Activated T-cell treated with anti-CD3 and anti-CD28 coated beads, Interleukin-2, amount 50 U/mL, for 4 hours (primary cell): Measurements from ENCODE around the gene PLEKHA6. TPM values are rescaled to one million over a fixed set of nuclear protein-coding genes. Genes with fewer than 3 reads are reported as not detected.

Experiments used
- ATAC-seq, 2 donors: fragments of 200-7000 bp; cut with Tn5 transposase; one replicate each; pipeline ENCODE4 v1.10.0; 2021
- DNase-seq: peaks from one replicate; pipeline ENCODE4 v3.0.0-alpha.2; 2020
- H3K27me3 Mint-ChIP-seq: one replicate; pipeline ENCODE4 v1.8.0; 2021; ENCODE audit warnings: low read depth, mixed read lengths
- H3K36me3 Mint-ChIP-seq: one replicate; pipeline ENCODE4 v1.8.0; 2022; ENCODE audit warnings: mixed read lengths; ENCODE audit not compliant: insufficient read depth
- H3K4me1 Mint-ChIP-seq: one replicate; pipeline ENCODE4 v1.8.0; 2021; ENCODE audit warnings: low read depth, mixed read lengths
- H3K4me3 Mint-ChIP-seq: one replicate; pipeline ENCODE4 v1.8.0; 2021; ENCODE audit warnings: mild to moderate bottlenecking, moderate library complexity, mixed read lengths
- H3K9me3 Mint-ChIP-seq: one replicate; pipeline ENCODE4 v1.8.0; 2021; ENCODE audit warnings: mixed read lengths
- total RNA-seq, 3 donors: library from RNA; stranded (reverse); gene quantifications; one replicate each; pipeline ENCODE4 v1.2.1, GENCODE V29; 2021

The PLEKHA6 gene
- total RNA-seq, 3 donors from 2014 or later, result 0.19 to 0.61 (median 0.29) TPM

- peaks cover 26% of the 10 kb centered on the region for H3K36me3 Mint-ChIP-seq
- ATAC-seq (no peak), DNase-seq (no peak)
- H3K27me3 Mint-ChIP-seq, result no peaks in the 10 kb centered on the region
- H3K9me3 Mint-ChIP-seq, result no peaks in the 10 kb centered on the region
- H3K4me3 Mint-ChIP-seq, result no peak overlapping the region
- H3K4me1 Mint-ChIP-seq, result peaks cover 9% of the 10 kb centered on the region
Measured at GRCh38 chr1:204396015-204396583, 36.4 kb upstream of the PLEKHA6 start.

GRCh38 chr1:204391629-204392028 is 31.9 kb upstream of the PLEKHA6 start:
- no peak for ATAC-seq
- H3K36me3 Mint-ChIP-seq, result peaks cover 8% of the 10 kb centered on the region

GRCh38 chr1:204390751-204391466 is 31.2 kb upstream of the PLEKHA6 start:
- H3K4me1 Mint-ChIP-seq, result peaks cover 14% of the 10 kb centered on the region
- no peak for DNase-seq
- no peak overlapping the region for H3K4me3 Mint-ChIP-seq
- H3K9me3 Mint-ChIP-seq, result no peaks in the 10 kb centered on the region
- ATAC-seq, result no peak
- no peaks in the 10 kb centered on the region for H3K27me3 Mint-ChIP-seq
- H3K36me3 Mint-ChIP-seq, result peaks cover 8% of the 10 kb centered on the region

More at GRCh38 chr1:204391629-204392028, 31.9 kb upstream of the PLEKHA6 start:
- H3K9me3 Mint-ChIP-seq, result no peaks in the 10 kb centered on the region
- peaks cover 14% of the 10 kb centered on the region for H3K4me1 Mint-ChIP-seq
- no peak overlapping the region for H3K4me3 Mint-ChIP-seq
- no peaks in the 10 kb centered on the region for H3K27me3 Mint-ChIP-seq
- DNase-seq, result no peak

- DNase-seq (no peak), ATAC-seq (no peak)
- Mint-ChIP-seq H3K36me3 (no peaks in the 10 kb centered on the region), H3K4me3 (no peak overlapping the region), H3K27me3 (no peaks in the 10 kb centered on the region), H3K9me3 (no peaks in the 10 kb centered on the region), H3K4me1 (peaks cover 9% of the 10 kb centered on the region)
Measured at GRCh38 chr1:204385727-204386126, 26.0 kb upstream of the PLEKHA6 start.

GRCh38 chr1:204384636-204385352 is 25.1 kb upstream of the PLEKHA6 start:
- no peak for DNase-seq
- no peak for ATAC-seq
- peaks cover 3% of the 10 kb centered on the region for H3K4me1 Mint-ChIP-seq
- H3K4me3 Mint-ChIP-seq, result no peak overlapping the region
- H3K36me3 Mint-ChIP-seq, result no peaks in the 10 kb centered on the region
- H3K27me3 Mint-ChIP-seq, result no peaks in the 10 kb centered on the region
- H3K9me3 Mint-ChIP-seq, result no peaks in the 10 kb centered on the region

- H3K36me3 Mint-ChIP-seq, result no peaks in the 10 kb centered on the region
- ATAC-seq (no peak), DNase-seq (no peak)
- H3K4me1 Mint-ChIP-seq, result peaks cover 4% of the 10 kb centered on the region
- no peak overlapping the region for H3K4me3 Mint-ChIP-seq
- H3K9me3 Mint-ChIP-seq, result no peaks in the 10 kb centered on the region
- H3K27me3 Mint-ChIP-seq, result peaks cover under 1% of the 10 kb centered on the region
Measured at GRCh38 chr1:204383163-204383904, 23.6 kb upstream of the PLEKHA6 start.

GRCh38 chr1:204382714-204383083 is 23.0 kb upstream of the PLEKHA6 start:
- no peak overlapping the region for H3K4me3 Mint-ChIP-seq
- H3K27me3 Mint-ChIP-seq, result peaks cover 7% of the 10 kb centered on the region
- H3K36me3 Mint-ChIP-seq, result no peaks in the 10 kb centered on the region
- no peak for DNase-seq
- ATAC-seq, result no peak
- no peaks in the 10 kb centered on the region for H3K9me3 Mint-ChIP-seq
- peaks cover 10% of the 10 kb centered on the region for H3K4me1 Mint-ChIP-seq

- H3K9me3 Mint-ChIP-seq, result no peaks in the 10 kb centered on the region
- no peak for DNase-seq
- no peaks in the 10 kb centered on the region for H3K36me3 Mint-ChIP-seq
- H3K27me3 Mint-ChIP-seq, result peaks cover 14% of the 10 kb centered on the region
- H3K4me1 Mint-ChIP-seq, result peaks cover 13% of the 10 kb centered on the region
- H3K4me3 Mint-ChIP-seq, result no peak overlapping the region
- ATAC-seq, result no peak
Measured at GRCh38 chr1:204380293-204380831, 20.6 kb upstream of the PLEKHA6 start.

- Mint-ChIP-seq H3K36me3 (no peaks in the 10 kb centered on the region), H3K4me1 (peaks cover 13% of the 10 kb centered on the region), H3K4me3 (peak overlapping the region; percentile 85), H3K27me3 (peaks cover 14% of the 10 kb centered on the region), H3K9me3 (no peaks in the 10 kb centered on the region)
- ATAC-seq, result peak; percentile 78 to 84
- peak; percentile 42 for DNase-seq
Measured at GRCh38 chr1:204377800-204378668, 18.3 kb upstream of the PLEKHA6 start.

GRCh38 chr1:204376919-204377799 is 17.4 kb upstream of the PLEKHA6 start:
- Mint-ChIP-seq H3K27me3 (peaks cover 14% of the 10 kb centered on the region), H3K4me3 (peak overlapping the region; percentile 59), H3K9me3 (no peaks in the 10 kb centered on the region), H3K4me1 (peaks cover 13% of the 10 kb centered on the region), H3K36me3 (no peaks in the 10 kb centered on the region)
- ATAC-seq (no peak), DNase-seq (no peak)

- Mint-ChIP-seq H3K4me3 (no peak overlapping the region), H3K36me3 (no peaks in the 10 kb centered on the region), H3K9me3 (no peaks in the 10 kb centered on the region), H3K27me3 (peaks cover 14% of the 10 kb centered on the region), H3K4me1 (peaks cover 12% of the 10 kb centered on the region)
- DNase-seq (no peak), ATAC-seq (no peak)
Measured at GRCh38 chr1:204376465-204376864, 16.7 kb upstream of the PLEKHA6 start.

GRCh38 chr1:204373911-204374310 is 14.2 kb upstream of the PLEKHA6 start:
- Mint-ChIP-seq H3K36me3 (no peaks in the 10 kb centered on the region), H3K27me3 (peaks cover 14% of the 10 kb centered on the region), H3K4me1 (peaks cover 11% of the 10 kb centered on the region), H3K9me3 (no peaks in the 10 kb centered on the region), H3K4me3 (no peak overlapping the region)
- DNase-seq, result no peak
- ATAC-seq, result no peak

GRCh38 chr1:204370176-204370575 is 10.4 kb upstream of the PLEKHA6 start:
- H3K4me3 Mint-ChIP-seq, result no peak overlapping the region
- H3K4me1 Mint-ChIP-seq, result no peaks in the 10 kb centered on the region
- ATAC-seq, result no peak
- H3K9me3 Mint-ChIP-seq, result no peaks in the 10 kb centered on the region
- peaks cover 3% of the 10 kb centered on the region for H3K27me3 Mint-ChIP-seq
- no peak for DNase-seq
- no peaks in the 10 kb centered on the region for H3K36me3 Mint-ChIP-seq
